Measurements from ENCODE around the gene SMIM36.

Gene SMIM36

DNA sequence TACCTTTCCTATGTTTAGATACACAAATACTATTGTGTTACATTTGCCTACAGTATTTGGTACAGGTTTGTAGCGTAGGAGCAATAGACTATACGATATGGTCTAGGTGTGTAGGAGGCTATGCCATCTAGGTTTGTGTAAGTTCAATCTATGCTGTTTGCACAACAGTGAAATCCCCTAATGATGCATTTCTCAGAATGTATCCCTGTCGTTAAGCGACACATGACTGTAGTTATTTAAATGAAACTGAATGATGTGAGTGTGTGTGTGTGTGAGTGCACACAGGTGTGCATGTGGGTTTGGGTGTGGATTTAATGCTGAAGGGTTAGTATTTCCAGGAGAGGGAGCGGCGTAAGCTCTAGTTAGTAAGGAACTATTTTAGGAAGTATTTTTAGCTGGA is 34.6 kb upstream of the SMIM36 start:
- TF ChIP-seq, protein P1, sequence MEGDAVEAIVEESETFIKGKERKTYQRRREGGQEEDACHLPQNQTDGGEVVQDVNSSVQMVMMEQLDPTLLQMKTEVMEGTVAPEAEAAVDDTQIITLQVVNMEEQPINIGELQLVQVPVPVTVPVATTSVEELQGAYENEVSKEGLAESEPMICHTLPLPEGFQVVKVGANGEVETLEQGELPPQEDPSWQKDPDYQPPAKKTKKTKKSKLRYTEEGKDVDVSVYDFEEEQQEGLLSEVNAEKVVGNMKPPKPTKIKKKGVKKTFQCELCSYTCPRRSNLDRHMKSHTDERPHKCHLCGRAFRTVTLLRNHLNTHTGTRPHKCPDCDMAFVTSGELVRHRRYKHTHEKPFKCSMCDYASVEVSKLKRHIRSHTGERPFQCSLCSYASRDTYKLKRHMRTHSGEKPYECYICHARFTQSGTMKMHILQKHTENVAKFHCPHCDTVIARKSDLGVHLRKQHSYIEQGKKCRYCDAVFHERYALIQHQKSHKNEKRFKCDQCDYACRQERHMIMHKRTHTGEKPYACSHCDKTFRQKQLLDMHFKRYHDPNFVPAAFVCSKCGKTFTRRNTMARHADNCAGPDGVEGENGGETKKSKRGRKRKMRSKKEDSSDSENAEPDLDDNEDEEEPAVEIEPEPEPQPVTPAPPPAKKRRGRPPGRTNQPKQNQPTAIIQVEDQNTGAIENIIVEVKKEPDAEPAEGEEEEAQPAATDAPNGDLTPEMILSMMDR (IDR thresholded peaks at IDR 0.05), result no peak

DNA sequence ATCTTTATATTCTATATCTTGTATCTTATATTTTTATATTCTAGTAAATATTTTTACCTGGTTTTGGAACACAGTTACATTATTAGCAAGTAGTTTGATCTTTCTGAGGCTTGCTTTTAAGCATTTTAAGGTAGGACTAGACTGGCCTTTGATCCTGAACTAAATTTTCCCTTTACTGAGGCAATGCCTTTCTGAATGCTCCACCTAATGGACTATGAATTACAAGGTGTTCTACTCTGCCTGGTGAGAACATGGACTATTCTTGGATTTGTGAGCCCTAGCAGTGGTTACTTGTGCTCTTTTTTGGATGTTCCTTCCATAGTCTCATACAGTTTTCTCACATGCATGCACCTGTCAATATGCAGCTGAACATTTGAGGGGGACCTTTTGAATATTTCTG is 32.5 kb upstream of the SMIM36 start:
- Histone ChIP-seq H3K4me1 (ENCODE audit: control insufficient read depth in 1 of 2, insufficient read depth in 1 of 2, low read depth in 1 of 2, low read length in 1 of 2) (no peaks in the 10 kb centered on the region), H3K4me3 (ENCODE audit: low read depth in 1 of 2, low read length in 1 of 2) (no peak overlapping the region), H3K27me3 (no peaks in the 10 kb centered on the region), H3K27ac (no peak overlapping the region), H3K36me3 (no peaks in the 10 kb centered on the region), H3K9me3 (no peaks in the 10 kb centered on the region)
- TF ChIP-seq, protein P1 (IDR thresholded peaks at IDR 0.05), result no peak

More for the DNA sequence above, 34.6 kb upstream of the SMIM36 start:
- Histone ChIP-seq H3K4me3 (ENCODE audit: low read depth in 1 of 2, low read length in 1 of 2) (no peak overlapping the region), H3K4me1 (ENCODE audit: control insufficient read depth in 1 of 2, insufficient read depth in 1 of 2, low read depth in 1 of 2, low read length in 1 of 2) (no peaks in the 10 kb centered on the region), H3K36me3 (no peaks in the 10 kb centered on the region), H3K27ac (no peak overlapping the region), H3K9me3 (no peaks in the 10 kb centered on the region), H3K27me3 (no peaks in the 10 kb centered on the region)

DNA sequence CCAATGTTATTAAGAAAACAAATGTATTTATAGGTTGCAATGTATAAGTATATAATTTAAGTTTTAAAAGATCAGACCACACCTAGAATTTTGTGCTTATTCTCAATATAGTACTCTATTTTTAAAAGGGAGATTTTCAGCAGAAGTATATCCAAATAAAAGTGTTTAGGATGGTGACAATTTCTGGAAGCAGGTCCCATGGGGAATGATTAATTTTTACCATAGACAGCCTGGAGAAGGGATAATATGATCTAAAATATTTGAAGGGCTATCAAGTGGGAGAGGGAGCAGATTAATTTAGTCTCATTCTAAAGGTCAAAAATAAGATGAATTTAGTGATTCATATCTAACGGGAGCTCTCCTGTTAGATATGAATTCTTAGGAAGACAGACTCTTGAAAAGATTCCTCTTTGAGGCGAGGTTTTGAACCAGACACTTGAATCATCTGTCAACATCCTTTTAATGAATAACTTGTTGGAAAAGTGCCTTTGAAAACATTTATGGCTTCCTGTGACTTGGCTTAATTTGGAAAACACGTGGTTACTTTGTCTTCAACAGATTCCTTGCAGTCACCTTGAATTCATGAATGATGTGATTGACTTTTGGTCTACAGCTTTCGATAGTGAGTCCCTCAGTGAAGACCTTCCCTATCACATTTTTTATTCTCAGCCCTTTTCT is 29.3 kb upstream of the SMIM36 start:
- no peaks in the 10 kb centered on the region for H3K9me3 ChIP-seq
- H3K4me3 ChIP-seq (ENCODE audit: low read depth in 1 of 2, low read length in 1 of 2), result no peak overlapping the region
- no peak overlapping the region for H3K27ac ChIP-seq
- TF ChIP-seq, protein P1 (IDR thresholded peaks at IDR 0.05), result no peak
- H3K27me3 ChIP-seq, result no peaks in the 10 kb centered on the region
- H3K36me3 ChIP-seq, result no peaks in the 10 kb centered on the region
- no peaks in the 10 kb centered on the region for H3K4me1 ChIP-seq (ENCODE audit: control insufficient read depth in 1 of 2, insufficient read depth in 1 of 2, low read depth in 1 of 2, low read length in 1 of 2)

DNA sequence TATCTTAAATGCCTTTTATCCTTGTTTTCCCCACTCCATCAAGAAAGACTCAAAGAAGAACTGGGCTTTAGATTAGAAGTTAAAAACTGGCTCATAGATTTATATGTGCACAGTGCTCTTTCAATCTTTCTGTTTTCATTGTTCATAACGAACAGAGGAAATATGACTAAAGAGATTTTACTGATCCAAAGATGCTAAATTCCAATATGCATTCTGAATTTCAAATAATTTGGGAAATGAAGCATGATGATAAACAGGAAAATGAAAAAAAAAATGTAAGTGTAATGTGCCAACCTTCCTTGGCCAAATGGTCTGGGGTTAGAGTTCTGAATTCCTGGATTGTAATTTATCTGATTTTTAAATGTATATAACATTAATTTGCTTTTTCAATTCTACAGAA is 25.0 kb upstream of the SMIM36 start:
- no peaks in the 10 kb centered on the region for H3K36me3 ChIP-seq
- no peak overlapping the region for H3K27ac ChIP-seq
- H3K4me3 ChIP-seq (ENCODE audit: low read depth in 1 of 2, low read length in 1 of 2), result no peak overlapping the region
- TF ChIP-seq, protein P1 (IDR thresholded peaks at IDR 0.05), result no peak
- no peaks in the 10 kb centered on the region for H3K4me1 ChIP-seq (ENCODE audit: control insufficient read depth in 1 of 2, insufficient read depth in 1 of 2, low read depth in 1 of 2, low read length in 1 of 2)
- H3K27me3 ChIP-seq, result no peaks in the 10 kb centered on the region
- no peaks in the 10 kb centered on the region for H3K9me3 ChIP-seq

DNA sequence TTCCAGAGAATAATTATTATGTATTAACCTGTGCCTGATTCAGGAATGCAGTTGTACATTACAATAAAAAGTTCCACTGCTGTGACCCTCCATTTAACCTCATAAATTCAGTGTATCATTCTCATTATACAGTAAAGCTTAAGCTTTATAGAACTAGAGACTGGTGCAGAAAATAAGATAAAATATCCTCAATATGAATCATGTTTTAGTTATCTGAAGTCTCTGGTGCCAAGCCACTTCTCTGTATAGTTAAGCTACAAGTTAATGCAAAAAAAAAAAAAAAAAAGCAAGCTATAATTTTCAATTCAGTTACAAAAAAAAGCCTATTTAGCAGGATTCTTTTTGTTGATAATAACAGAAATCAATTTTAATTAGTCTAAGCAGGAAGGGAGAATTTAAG is 22.4 kb upstream of the SMIM36 start:
- Histone ChIP-seq H3K9me3 (no peaks in the 10 kb centered on the region), H3K27me3 (no peaks in the 10 kb centered on the region), H3K27ac (no peak overlapping the region), H3K4me1 (ENCODE audit: control insufficient read depth in 1 of 2, insufficient read depth in 1 of 2, low read depth in 1 of 2, low read length in 1 of 2) (no peaks in the 10 kb centered on the region), H3K36me3 (no peaks in the 10 kb centered on the region), H3K4me3 (ENCODE audit: low read depth in 1 of 2, low read length in 1 of 2) (no peak overlapping the region)
- TF ChIP-seq, protein P1 (IDR thresholded peaks at IDR 0.05), result no peak
